ENCODE measurements around the gene RNU4-1.

The RNU4-1 gene

GRCh38 chr12:120263748-120264085 lies 29.3 kb downstream of the RNU4-1 start:
- Histone ChIP-seq H3F3A (ENCODE audit: insufficient read depth, low read length) (no peaks in the 10 kb centered on the region), H3K9me2 (replicated peaks; ENCODE audit: insufficient read depth, low read length) (no peaks in the 10 kb centered on the region), H4K20me1 (ENCODE audit: insufficient read depth, low read length) (no peaks in the 10 kb centered on the region), H2AFZ (ENCODE audit: low read length) (no peak overlapping the region), H3K4me2 (ENCODE audit: low read depth, low read length) (no peak overlapping the region), H3K27me3 (replicated peaks; ENCODE audit: insufficient read depth, low read length) (no peaks in the 10 kb centered on the region), H3K79me2 (ENCODE audit: low read length) (no peaks in the 10 kb centered on the region), H3K9ac (ENCODE audit: low read length) (no peak overlapping the region), H3K9me3 (replicated peaks; ENCODE audit: insufficient read depth, low read length) (no peaks in the 10 kb centered on the region), H3K4me3 (ENCODE audit: low read length) (no peak overlapping the region), H3K36me3 (replicated peaks; ENCODE audit: insufficient read depth, low read length) (no peaks in the 10 kb centered on the region), H3K4me1 (ENCODE audit: low read length) (no peaks in the 10 kb centered on the region), H3K27ac (ENCODE audit: low read length) (no peak overlapping the region)
- no peak for DNase-seq
- TF ChIP-seq, protein P1, sequence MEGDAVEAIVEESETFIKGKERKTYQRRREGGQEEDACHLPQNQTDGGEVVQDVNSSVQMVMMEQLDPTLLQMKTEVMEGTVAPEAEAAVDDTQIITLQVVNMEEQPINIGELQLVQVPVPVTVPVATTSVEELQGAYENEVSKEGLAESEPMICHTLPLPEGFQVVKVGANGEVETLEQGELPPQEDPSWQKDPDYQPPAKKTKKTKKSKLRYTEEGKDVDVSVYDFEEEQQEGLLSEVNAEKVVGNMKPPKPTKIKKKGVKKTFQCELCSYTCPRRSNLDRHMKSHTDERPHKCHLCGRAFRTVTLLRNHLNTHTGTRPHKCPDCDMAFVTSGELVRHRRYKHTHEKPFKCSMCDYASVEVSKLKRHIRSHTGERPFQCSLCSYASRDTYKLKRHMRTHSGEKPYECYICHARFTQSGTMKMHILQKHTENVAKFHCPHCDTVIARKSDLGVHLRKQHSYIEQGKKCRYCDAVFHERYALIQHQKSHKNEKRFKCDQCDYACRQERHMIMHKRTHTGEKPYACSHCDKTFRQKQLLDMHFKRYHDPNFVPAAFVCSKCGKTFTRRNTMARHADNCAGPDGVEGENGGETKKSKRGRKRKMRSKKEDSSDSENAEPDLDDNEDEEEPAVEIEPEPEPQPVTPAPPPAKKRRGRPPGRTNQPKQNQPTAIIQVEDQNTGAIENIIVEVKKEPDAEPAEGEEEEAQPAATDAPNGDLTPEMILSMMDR (IDR thresholded peaks at IDR 0.05; ENCODE audit: low read length) = no peak
- TF ChIP-seq EZH2 (optimal IDR thresholded peaks at IDR 0.05; ENCODE audit: low read depth, low read length) = no peak
- TF ChIP-seq EZH2phosphoT487 (IDR thresholded peaks at IDR 0.05; ENCODE audit: low read length) = no peak

DNA sequence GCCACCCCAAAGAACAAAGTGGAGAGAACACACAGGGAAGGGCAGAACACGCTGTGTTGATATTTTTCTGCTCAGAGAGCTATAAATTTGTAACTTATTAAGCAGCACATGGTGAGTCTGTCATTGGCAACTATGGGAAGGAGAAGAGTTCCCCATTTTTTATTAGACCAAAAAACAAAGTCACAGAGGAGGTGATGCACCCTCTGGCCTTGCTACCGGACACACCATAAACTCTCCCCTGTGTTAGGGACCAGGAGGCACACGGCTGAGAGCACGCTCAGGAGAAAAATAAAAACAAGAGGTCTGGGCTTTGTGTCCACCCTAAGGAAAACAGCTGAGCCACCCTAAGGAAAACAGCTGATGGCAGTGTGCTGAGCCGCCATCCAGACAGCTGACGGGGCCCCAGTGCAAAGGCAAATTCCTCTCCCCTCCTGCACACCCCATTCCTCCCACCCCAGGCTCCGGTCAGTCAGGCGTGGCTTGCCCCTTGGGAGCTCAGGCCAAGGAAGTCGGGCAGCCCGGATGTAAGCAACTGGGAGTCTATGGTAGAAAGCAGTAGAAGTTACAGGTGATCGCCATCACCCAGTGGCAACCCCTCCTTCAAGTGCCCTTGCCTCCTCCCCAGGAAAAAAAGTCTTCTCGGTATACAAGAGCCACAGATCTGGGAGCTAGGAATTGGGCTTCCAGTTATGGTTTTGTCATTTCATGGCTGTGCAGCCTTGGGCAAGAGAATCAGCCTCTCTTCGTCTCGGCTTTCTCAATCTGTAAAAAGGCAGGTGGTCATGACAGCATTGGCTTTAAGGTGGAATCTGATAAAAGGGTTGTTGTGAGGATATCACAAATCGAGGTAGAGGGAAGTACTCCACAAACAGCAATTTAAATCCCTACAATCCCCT lies 29.9 kb downstream of the RNU4-1 start:
- H3K4me2 ChIP-seq (ENCODE audit: low read depth, low read length) = no peak overlapping the region
- H3K4me3 ChIP-seq (ENCODE audit: low read length) = no peak overlapping the region
- no peak overlapping the region for H3K9ac ChIP-seq (ENCODE audit: low read length)

GRCh38 chr12:120261951-120262851 lies 30.8 kb downstream of the RNU4-1 start:
- Histone ChIP-seq H3K4me2 (ENCODE audit: low read depth, low read length) (no peak overlapping the region), H3K9me3 (replicated peaks; ENCODE audit: insufficient read depth, low read length) (no peaks in the 10 kb centered on the region), H3K4me3 (ENCODE audit: low read length) (no peak overlapping the region), H3K36me3 (replicated peaks; ENCODE audit: insufficient read depth, low read length) (no peaks in the 10 kb centered on the region), H3K9ac (ENCODE audit: low read length) (no peak overlapping the region), H3K27me3 (replicated peaks; ENCODE audit: insufficient read depth, low read length) (no peaks in the 10 kb centered on the region), H3K4me1 (ENCODE audit: low read length) (no peaks in the 10 kb centered on the region), H2AFZ (ENCODE audit: low read length) (no peak overlapping the region), H3K79me2 (ENCODE audit: low read length) (no peaks in the 10 kb centered on the region), H4K20me1 (ENCODE audit: insufficient read depth, low read length) (no peaks in the 10 kb centered on the region), H3K9me2 (replicated peaks; ENCODE audit: insufficient read depth, low read length) (no peaks in the 10 kb centered on the region), H3F3A (ENCODE audit: insufficient read depth, low read length) (no peaks in the 10 kb centered on the region), H3K27ac (ENCODE audit: low read length) (no peak overlapping the region)
- no peak for TF ChIP-seq EZH2phosphoT487 (IDR thresholded peaks at IDR 0.05; ENCODE audit: low read length)
- TF ChIP-seq, protein P1 (IDR thresholded peaks at IDR 0.05; ENCODE audit: low read length) = no peak
- TF ChIP-seq EZH2 (optimal IDR thresholded peaks at IDR 0.05; ENCODE audit: low read depth, low read length) = no peak
- no peak for DNase-seq

More for the DNA sequence above, 29.9 kb downstream of the RNU4-1 start:
- no peak for DNase-seq
- no peaks in the 10 kb centered on the region for H3K36me3 ChIP-seq (replicated peaks; ENCODE audit: insufficient read depth, low read length)
- TF ChIP-seq EZH2 (optimal IDR thresholded peaks at IDR 0.05; ENCODE audit: low read depth, low read length) = no peak
- no peak for TF ChIP-seq EZH2phosphoT487 (IDR thresholded peaks at IDR 0.05; ENCODE audit: low read length)
- TF ChIP-seq, protein P1 (IDR thresholded peaks at IDR 0.05; ENCODE audit: low read length) = no peak
- no peaks in the 10 kb centered on the region for H3F3A ChIP-seq (ENCODE audit: insufficient read depth, low read length)
- H3K9me2 ChIP-seq (replicated peaks; ENCODE audit: insufficient read depth, low read length) = no peaks in the 10 kb centered on the region
- H3K27me3 ChIP-seq (replicated peaks; ENCODE audit: insufficient read depth, low read length) = no peaks in the 10 kb centered on the region
- H3K79me2 ChIP-seq (ENCODE audit: low read length) = no peaks in the 10 kb centered on the region
- no peaks in the 10 kb centered on the region for H3K9me3 ChIP-seq (replicated peaks; ENCODE audit: insufficient read depth, low read length)
- H4K20me1 ChIP-seq (ENCODE audit: insufficient read depth, low read length) = no peaks in the 10 kb centered on the region
- no peak overlapping the region for H2AFZ ChIP-seq (ENCODE audit: low read length)
- H3K4me1 ChIP-seq (ENCODE audit: low read length) = no peaks in the 10 kb centered on the region
- H3K27ac ChIP-seq (ENCODE audit: low read length) = no peak overlapping the region
